OCI-LY7 (cell line): Measurements from ENCODE around the gene PDZD2.

Experiments
- CTCF ChIP-seq: fragments of 200-600 bp; sonication (generic); conservative IDR thresholded peaks from 2 replicates; pipeline ENCODE4 v1.5.1; 2014; ENCODE audit warnings: mild to moderate bottlenecking, antibody characterized with exemption, low read length, moderate library complexity, mixed read lengths
- EZH2phosphoT487 ChIP-seq: fragments of 200-600 bp; sonication (generic); IDR thresholded peaks from 2 replicates; pipeline ENCODE4 v1.6.1; 2018; ENCODE audit warnings: low read depth, borderline replicate concordance, mild to moderate bottlenecking, mixed run types, antibody characterized with exemption, low read length, moderate library complexity, mixed read lengths

GRCh38 chr5:32115985-32116384, 477.1 kb downstream of the PDZD2 start:
- no peak for TF ChIP-seq CTCF
- no peak for TF ChIP-seq EZH2phosphoT487
